HG02973 (cell line): ENCODE results near the gene TARP.

Experiments
- ATAC-seq: cut with Tn5 transposase; IDR thresholded peaks from one replicate; pipeline ENCODE4 v1.9.1; 2021; ENCODE audit warnings: moderate library complexity; ENCODE audit not compliant: unreplicated experiment

TARP gene

DNA sequence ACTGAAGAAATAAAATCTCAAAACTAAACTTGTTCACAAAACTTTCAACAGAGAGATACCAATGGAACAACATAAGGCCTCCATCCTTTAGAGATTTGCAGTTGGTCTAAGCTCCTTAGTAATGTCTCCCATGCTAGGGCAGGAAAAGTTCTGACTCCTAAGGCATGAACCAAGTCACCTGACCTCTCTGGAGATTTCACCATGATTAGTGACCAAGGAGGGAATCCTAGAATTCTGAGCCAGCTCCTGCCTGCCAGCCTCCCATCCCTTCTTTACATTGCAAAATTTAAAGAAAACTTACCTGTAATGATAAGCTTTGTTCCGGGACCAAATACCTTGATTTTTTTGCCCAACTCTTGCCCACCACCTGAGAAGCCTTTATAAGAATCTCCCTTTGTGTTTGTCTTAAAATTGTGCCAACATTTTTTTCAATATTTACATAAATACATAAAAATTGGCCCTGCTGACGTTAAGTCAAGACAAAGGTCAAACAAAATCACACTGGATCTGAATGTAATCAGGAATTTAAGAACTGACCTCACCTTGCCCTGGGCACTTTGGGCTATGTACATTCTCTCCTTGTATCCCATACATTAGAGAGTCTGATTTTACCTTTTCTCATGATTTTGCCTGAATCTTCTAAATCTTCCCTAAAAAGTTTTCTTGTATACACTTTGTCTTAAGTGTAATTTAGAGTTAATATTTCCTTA is at the start of gene TARP:
TSS of gene TARP (minus strand) at position 351 of the 710 bp plus-strand sequence.
- ATAC-seq, result no peak

DNA sequence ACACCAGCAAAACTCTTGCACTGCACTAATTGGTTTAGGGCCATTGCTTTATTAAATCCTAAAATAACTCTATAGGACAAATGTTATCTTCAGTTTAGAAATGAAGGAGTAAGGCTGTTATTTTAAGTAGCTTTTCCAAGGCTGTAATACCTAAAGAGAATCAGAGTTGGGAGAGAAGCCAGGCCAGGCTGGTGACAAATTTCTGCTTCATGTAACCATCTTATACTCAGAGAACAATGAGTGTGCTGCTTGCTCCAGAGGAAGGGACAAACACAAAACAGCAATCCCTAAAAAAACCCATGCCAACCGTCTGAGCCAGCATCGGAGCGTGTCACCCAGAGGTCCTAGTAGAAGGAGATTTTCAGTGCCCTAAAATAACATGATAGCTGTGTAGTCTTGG is 49.7 kb upstream of the TARP start:
- no peak for ATAC-seq

DNA sequence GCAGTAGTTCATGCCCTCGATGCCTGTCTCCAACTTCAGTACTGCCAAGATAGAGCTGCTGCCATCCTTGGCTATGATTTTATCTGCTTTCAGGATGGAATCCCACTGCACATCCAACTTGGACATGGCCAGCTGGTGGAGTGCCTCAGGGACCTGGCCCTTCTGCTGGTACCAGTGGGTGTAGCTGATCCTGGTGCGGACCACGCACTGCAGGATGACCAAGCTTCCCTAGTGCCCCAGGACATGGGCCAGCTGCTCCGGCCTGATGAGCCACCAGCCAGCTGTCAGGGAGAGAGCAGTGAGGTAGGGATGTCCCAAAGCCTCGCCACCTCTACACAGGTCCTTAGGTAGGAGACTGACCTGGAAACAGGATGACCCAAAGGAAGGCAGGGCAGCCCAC is 49.0 kb upstream of the TARP start:
- no peak for ATAC-seq

DNA sequence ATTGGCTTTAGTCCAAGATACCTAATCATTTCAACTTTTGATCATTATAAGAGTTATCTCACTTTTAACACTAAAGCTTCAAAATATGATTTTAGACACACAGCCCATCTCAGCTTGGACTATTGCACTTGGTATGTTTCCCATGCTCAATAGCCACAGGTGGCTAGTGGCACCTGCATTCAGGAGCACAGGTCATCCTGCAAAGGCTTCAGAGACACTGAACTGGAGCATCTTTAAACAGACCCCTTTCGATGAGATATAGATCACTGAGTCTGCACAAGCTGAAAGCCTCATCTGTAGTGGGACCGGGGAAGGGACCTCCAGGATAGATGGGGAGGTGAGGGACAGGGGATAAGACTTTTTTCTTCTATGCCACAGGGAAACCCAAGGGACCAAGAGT is 48.5 kb upstream of the TARP start:
- no peak for ATAC-seq

DNA sequence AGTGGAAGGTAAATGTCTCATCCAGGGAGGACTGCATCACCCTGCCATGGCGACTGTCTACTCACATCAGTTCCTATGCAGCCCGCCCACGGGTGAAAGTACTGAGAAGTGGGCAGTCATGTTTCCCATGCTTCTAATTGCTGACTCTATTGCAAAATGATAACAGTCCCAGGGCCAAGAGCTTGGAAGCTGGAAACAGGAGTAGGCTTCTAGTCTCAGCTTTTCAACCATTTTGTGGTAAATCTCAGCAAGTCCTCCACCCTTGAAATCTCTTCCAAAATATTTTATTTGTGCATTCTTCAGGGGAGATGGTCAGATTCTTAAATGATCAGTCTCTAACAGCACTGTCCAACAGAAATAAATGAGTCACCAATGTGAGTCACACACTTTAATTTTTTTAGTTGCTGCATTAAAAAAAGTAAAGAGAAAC is 48.1 kb upstream of the TARP start:
- ATAC-seq, result no peak

DNA sequence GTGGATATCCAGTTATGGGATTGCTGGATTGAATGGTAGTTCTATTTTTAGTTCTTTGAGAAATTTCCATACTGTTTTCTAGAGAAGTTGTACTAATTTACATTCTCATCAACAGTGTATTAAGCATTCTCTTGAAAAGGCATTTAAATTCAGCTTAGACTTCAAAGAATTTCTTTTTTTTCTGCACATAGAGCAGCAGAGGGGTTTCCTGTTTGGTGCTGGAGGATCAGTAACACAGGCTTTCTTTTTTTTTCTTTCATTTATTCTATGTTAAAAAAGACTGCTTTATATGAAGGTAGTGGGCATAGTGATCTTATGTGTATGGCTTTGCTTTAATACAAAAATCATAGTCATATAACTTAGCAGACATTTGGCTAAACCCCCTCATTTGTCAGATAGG is 47.6 kb upstream of the TARP start:
- ATAC-seq, result no peak

DNA sequence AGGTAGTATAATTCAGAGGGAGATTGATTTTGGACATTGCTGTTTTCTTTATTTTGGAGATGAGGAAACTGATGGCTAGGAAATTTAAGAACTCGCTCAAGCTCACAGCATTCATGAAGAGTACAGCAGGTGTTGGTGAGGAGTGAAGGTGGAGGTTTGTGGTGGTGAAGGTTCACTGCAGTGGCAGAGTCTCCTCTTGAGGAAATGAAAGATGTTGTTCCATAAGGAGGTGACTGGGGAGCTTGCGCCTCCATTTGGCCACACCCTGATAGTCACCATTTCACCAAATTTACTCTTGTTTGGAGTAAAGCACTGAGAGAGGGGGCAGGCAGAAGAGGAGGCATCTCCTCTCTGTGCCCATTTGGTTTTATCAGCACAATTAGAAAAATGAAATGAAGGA is 46.4 kb upstream of the TARP start:
- ATAC-seq, result no peak

DNA sequence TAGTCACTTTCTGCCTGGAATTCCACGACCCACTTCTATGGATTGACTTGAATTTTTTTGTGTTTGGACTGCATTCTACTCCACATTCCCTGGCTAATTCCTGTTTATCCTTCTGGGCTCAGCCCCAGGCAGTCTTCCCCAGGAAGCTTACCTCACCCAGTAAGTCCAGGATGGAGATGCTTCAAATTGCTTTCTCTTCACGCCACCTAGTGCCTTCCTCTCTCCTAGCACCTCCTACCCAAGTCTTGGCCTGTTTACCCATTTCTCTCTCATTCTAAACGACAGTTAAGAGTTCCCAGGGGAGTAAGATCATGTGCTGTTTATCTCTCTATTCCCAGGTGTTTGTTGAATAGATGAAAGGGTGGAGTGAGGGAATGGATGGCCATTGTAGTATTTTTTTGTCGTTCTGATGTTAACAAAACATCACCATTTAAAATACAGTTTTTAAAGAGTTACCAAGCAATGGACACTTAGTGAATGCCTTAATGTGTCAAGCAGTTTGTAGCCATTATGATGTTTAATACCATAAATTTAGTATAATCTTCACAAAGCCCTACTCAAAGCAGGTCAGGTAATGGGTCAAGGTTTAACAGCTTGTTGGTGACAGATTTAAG is 45.5 kb upstream of the TARP start:
- peak; percentile 79 for ATAC-seq

DNA sequence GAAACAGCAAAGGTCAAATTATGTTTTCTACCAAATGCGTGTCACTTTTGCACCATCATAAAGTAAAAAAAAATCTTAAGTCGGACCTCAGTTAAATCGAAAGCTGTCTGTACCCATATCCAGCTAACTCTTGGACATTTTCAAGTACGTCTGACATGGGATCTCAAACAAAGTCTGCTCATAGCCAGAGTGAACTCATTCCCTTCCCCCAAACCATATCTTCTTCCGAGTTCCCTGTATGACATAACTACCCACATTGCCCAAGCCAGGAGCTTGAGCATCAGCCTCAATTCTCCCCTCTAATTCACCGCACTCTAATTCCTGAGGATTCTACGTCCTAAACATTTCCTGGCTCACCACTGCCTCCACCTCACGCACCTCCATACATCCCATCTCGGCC is 44.8 kb upstream of the TARP start:
- ATAC-seq, result no peak

DNA sequence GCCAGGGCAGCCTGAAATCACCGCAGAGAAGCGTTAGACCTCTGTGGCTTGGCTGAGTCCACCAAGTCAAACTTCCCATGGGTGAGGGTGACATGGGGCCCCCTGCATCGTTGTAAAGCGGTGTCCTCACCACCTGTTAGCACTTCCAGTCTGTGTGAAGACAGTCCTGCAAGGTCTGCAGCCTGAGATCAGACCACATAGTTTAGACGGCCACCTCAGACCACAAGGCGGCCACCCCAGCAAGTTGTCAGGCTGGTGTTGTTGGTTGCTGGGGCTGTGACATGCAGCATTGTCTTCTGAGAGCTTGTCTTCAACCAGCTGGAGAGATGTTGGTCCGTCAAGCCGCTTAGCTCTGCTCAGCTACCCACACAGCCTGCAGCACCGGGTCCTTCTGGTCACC is 44.1 kb upstream of the TARP start:
- ATAC-seq, result no peak

DNA sequence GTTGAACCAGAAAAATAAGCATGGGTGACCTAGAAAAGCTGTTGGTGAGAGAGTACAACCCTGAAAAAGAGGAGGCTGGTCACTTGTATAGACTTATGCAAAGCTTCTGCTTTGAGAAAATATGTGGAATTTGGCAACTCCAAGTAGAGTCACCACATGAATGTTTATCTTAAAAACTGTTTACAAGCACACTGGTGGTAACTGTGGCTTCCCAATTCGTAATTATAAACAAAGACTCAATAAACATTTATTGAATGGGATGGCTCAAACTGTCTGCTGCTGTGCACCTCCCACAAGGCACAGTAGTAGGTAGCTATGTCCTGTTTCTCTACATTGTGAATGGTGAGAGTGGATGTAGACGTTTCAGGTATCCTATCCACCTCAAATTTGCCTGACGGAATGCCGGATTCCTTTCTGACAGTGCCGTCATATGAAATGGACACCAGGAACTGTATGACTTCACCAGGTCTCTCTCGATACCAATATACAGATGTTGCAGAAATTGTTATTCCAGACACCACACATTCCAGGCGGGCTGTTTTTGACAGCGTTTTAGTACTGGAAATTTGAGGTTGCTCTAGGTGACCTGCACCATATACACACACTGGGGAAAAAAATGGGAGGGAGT is 43.4 kb upstream of the TARP start:
- no peak for ATAC-seq

DNA sequence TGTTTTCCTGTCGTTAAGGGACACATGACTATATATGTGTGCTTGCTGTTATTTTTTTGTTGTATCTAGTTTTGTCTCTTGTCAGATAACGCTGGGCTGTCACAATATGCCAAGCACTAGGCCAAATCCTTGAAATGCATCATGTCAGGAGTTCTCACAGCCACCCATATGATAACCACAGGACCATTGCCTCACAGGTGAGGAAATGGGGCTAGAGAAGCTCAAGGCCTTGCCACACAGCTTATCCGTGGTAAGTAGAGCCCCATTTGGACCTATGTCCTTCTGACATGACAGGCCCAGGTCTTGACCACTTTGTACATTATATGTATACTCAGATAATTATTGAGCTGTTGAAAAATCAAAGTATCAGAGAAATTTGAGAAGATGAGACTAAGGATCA is 42.0 kb upstream of the TARP start:
- no peak for ATAC-seq

DNA sequence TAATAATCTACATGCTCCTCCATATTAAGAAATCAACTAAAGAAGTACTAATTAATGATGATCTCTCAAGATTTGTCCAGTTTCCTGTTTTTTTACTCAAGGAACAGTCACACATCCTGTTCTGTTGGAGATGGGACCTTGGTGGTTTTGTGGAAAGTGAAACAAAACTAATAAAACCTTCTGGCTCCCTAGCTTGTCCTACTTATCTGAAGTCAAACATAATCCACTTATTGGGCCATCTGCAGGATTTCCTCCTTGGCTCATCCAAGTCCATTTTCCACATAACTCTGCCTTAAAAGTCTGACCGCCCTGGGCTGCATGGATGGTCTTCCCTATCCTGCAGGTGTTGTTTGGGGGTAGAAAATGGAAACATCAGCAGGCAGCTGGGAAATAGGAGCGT is 39.4 kb upstream of the TARP start:
- ATAC-seq, result no peak

DNA sequence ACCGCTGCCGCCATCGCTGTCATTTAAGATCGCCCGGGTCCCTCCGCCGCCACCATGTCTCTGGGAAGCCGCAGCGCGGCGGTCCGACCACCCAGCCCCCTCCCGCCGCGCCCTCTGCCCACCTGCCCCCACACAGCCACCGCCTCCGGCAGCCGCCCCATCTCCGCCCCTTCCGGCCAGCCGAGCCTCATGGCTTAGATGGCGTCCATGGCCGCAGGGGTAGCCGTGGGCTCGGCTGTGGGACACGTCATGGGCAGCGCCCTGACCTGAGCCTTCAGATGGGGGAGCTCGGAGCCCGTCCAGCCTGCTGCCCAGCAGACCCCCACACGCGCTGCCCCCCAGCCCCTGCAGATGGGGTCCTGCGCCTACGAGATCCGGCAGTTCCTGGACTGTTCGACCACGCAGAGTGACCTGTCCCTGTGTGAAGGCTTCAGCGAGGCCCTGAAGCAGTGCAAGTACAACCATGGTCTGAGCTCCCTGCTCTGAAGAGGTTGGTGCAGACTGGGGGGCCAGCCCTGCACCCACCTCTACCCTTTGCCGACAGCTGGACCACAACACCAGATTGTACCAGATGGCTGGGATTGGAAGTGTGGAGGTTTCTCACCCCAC is 38.0 kb upstream of the TARP start:
- no peak for ATAC-seq

DNA sequence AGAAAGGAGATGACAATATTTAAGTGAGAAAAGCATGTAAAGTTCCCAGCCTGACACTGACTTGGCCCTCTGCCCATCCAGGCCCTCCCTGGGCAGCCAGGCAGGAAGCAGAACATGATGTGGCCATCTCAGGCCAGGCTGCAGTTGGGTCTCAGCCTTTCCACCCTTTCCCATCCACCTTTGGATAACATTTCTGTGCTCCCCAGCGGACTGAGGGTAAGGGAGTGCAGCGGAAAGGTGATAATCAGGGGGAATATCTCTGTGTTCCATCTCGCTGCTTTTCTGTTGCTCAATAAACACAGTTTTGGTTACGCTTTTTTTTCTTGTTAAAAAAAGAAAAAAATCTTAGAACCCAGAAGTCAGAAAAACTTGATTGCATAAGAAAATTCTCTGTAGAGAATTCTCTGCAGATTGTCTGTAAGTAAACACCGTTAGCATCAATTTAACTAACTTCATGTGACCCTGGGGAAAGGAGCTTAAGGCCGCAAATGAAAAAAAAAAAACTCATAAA is 37.2 kb upstream of the TARP start:
- no peak for ATAC-seq

DNA sequence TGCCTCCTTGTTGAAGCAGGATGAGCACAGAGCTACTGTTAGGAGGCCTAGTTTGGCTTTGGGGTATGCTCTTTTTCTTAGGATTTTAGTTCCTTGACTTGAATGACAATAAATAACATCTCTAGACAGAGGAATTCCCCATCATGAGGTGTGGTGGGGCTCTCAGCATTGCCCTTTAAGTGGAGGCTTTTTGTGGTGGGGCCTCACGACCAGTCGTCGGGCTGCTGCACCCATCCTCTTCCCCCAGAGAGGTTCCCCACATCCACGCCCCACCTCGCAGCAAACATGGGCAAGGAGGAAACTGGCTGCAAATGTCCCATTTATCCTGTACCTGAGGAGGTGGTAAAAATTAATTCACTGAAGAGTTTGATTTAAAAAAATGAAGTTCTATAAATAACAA is 36.1 kb upstream of the TARP start:
- no peak for ATAC-seq

DNA sequence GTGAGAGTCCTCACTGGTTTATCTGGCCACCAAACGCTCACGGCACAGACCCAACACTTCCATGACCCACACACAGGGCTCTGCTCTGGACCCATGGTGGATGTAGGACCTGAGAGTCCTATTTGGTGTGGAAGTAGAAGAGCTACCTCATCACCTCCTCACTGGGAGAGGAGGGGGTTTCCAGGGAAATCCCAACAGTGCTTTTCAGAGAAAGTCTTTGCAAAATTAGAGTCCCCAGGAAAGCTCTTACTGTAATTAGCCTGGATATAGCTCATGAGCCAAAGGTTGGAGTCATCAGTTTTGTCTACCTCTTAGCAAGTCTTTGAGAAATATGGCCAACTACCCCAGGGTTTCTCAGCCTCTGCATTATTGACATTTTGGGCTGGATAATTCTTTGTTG is 34.7 kb upstream of the TARP start:
- ATAC-seq, result no peak

DNA sequence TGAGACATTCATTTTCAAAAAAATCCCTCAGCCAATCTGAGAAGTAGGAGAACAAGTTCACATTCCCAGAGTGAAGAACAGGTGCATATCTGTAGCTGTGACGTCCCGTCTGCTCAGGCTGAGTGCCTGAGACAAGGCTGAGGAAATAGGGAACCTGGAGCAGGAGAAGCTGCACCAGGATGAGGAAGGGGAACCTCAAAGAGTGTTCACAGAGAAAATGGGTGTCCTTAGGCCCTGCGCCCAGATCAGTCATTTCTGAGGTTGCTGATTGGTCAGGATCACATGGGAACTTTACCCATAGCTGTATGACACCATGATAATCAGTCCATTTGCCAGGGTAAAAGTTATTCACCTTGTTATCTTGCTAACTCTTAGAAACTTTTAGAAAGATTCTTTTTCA is 34.2 kb upstream of the TARP start:
- no peak for ATAC-seq

DNA sequence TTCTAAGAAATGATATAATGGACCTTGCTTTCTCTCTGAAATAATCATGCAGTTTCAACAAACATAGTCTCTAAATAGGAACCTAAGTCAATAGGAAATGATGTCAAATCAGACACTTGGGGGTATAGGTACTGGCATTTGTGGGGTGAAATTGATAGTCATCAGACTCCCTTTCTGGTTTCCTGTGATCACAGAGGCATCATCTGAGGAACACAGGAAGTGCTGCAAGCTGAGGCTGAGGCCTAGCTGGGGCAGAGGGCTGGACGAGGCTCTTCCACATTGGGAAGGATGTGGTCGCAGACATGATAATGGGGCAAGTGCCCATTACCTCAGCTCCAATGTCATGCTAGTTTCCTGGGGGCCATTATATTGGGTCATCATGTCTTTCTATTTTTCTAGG is 33.5 kb upstream of the TARP start:
- no peak for ATAC-seq

DNA sequence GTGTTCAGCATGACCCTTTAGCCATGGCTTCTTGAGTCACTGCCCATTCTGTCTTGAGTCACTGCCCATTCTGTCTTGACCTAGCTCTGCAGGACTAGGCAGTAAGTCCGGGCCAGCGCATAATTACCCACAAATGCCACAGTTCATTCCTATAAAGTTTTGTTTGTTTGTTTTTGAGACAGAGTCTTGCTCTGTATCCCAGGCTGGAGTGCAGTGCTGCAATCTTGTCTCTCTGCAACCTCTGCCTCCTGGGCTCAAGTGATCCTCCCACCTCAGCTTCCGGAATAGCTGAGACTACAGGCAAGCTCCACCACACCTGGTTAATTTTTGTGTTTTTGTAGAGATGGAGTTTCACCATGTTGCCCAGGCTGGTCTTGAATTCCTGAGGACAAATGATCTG is 32.7 kb upstream of the TARP start:
- ATAC-seq, result no peak

DNA sequence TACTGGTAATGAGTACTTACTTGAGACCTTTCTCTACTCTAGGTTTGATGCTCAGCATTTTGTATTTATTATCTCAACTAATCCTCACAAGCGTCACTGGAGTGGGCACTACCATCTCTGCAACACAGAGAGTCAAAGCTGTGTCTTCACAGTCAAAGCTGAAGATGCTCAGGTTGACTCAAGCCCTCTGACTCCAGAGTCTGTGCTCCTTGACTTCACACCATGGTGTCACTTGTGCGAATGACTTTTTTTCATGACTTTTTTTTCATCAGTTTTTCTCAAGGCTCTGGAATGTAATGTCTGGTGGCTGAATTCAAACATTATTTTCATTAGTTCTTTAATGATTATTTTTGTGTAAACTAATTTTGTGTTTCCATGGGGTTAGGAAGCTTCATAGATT is 30.4 kb upstream of the TARP start:
- ATAC-seq, result no peak

DNA sequence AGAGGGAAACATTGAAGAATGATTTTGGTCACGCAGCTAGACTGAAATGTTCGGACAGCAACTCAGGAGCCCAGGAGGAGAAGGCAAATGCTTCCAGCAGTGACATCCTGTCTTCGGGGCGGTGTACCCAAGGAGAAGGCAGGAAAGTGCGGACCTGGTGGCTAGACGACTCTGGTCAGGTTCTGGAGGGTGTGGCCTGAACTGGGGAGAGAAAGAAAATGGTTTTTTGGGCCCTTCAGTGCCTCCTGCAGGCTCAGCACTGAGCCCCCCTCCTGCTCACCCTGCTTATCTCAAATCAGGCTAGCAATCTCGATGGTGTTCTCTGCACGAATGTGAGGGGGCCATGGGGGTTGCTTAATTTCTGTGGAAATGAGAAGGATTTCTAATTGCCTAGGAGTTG is 26.7 kb upstream of the TARP start:
- ATAC-seq, result no peak
